GM19240 (cell line): ENCODE results near the gene GPC1.
"Not testable (repeated sequence)": the region's sequence is repeated elsewhere in the genome, so short reads cannot be mapped to it uniquely, and the experiment has no call there.

ENCODE experiments used
- DNase-seq: peaks from one replicate; pipeline ENCODE4 v3.0.0; 2011; ENCODE audit warnings: low spot score; ENCODE audit not compliant: insufficient read length

GPC1 gene, protein sequence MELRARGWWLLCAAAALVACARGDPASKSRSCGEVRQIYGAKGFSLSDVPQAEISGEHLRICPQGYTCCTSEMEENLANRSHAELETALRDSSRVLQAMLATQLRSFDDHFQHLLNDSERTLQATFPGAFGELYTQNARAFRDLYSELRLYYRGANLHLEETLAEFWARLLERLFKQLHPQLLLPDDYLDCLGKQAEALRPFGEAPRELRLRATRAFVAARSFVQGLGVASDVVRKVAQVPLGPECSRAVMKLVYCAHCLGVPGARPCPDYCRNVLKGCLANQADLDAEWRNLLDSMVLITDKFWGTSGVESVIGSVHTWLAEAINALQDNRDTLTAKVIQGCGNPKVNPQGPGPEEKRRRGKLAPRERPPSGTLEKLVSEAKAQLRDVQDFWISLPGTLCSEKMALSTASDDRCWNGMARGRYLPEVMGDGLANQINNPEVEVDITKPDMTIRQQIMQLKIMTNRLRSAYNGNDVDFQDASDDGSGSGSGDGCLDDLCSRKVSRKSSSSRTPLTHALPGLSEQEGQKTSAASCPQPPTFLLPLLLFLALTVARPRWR

DNA sequence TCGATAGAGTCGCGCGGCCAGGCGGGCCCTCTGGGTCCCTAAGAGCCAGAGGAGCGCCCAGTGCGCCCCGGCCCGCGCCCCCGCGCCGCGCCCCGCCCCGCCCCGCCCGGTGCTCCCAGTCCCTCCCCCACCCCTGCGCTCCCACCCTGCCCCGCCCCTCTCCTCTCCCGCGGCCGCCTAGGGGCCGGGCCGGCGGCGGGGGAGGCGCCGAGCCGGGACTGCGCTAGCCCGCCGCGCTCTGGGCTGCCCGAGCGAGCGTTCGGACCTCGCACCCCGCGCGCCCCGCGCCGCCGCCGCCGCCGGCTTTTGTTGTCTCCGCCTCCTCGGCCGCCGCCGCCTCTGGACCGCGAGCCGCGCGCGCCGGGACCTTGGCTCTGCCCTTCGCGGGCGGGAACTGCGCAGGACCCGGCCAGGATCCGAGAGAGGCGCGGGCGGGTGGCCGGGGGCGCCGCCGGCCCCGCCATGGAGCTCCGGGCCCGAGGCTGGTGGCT is at the start of gene GPC1:
Gene GPC1, plus strand, starts transcription at position 207 of the 491 bp plus-strand sequence. Its CDS starts 256 bp downstream, at position 463.
- DNase-seq, result no peak

DNA sequence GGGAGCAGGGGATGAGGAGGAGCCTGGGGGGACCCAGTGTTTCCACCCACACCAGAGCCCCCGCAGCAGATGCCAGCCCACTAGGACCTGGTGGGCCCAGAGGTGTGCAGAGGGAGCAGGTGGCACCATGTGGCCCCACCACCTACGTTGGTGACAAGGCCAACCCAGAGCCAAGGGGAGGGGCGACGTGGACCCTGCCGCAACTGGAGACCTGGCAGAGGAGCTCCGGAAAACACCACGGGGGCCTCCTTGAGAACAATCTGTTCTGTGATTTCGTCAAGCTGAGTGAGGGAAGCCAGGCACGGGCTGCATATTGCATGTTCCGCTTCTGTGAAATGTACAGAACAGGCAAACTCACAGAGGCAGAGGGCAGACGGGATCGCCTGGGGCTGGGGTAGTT is 49.1 kb upstream of the GPC1 start:
- DNase-seq, result no peak

DNA sequence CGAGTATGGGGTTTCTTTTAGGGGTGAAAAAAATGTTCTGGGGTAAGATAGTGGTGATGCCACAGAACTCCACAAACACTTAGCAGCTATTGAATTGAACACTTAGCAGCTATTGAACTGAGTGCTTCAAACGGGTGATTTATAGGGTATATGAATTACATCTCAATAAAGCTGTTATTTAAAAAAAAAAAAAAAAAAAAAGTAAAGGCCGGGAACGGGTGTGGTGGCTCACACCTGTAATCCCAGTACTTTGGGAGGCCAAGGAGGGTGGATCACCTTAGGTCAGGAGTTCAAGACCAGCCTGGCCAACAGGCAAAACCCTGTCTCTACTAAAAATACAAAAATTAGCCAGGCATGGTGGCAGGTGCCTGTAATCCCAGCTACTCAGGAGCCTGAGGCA is 48.7 kb upstream of the GPC1 start:
- DNase-seq, result not testable (repeated sequence)

DNA sequence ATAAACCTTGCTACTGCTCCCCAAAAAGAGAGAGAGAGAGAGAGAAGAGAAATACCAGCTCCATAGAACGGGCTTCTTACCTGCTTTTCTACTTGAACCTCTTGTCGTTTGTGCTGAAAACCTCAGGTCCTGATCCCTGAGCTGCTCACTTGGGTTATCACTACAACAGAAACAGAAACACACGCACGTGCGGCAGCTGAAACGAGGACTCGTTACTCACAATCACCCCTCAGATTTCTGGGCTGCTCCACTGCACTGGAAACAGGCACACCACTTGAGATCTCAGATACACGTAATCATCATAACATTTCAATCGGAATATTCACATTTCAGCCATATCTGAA is 48.2 kb upstream of the GPC1 start:
- no peak for DNase-seq

DNA sequence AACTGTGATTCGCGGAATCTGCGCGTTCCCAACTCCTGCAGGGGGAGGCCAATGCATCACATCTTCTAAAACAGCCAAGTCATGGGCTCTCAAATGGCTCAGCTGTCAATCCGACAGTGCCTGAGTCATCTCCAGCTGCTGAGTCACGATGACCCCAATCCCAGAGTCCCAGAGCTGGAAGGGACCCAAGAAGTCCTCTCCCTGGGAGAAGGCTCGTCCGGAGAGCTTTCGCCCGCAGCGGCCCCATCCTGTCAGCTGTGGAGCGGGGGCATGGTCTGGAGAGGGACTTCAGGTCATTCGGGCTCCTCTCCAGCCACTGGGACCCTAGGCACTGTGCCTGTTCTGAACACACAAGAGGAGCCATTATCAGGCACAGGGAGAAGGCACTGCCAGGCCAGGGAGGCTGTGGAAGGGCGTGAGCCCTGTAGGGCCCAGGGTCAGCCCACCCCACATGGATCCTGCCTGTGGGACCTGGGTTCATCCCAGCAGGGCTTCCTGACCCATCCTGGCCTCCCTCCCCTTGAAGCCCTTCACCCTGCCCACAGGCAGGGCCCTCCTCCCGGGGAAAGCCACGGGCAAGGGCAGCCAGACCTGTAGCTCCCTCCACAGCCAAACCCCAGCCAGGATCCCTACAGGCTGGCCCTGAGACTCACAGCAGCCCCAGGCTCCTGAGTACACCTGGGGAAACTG is 47.6 kb upstream of the GPC1 start:
- no peak for DNase-seq

DNA sequence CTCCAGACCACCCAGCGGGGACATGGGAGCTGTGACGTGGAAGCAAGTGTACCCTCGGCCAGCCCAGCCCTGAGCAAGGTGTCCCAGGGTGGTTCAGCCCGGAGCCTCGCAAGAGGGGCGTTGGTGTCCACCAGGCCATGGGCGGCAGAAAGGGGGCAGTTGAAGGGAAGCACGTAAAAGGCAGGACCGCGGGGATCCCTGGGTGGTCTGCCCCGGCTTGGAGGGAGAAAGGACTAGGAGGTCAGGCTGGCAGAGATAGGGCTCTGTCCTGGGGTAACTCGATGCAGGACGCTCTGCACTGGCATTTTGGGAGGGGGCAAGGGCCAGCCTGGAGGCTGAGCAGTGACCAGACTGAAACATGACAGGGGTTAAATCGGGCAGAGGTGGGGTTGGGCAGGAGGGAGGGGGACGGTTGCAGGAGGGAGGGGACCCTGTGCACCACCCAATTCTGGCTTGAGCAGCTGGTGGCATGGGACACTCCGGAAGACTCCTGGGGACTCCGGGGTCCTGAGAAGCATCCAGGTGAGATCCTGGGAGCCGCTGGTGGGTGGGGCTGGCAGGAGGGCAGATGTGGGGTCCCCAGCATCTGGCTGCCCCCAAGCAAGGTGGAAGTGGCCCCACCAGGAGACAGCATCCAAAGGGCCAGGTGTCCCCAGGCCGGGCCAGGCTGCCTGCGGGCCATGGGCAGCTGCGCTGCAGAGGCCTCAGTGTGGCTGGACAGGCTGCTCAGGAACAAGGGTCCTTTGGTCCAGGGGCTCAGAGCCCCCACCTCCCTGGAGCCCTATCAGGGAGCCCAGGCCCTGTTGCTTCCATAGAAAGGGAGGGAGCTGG is 46.8 kb upstream of the GPC1 start:
- DNase-seq, result no peak

DNA sequence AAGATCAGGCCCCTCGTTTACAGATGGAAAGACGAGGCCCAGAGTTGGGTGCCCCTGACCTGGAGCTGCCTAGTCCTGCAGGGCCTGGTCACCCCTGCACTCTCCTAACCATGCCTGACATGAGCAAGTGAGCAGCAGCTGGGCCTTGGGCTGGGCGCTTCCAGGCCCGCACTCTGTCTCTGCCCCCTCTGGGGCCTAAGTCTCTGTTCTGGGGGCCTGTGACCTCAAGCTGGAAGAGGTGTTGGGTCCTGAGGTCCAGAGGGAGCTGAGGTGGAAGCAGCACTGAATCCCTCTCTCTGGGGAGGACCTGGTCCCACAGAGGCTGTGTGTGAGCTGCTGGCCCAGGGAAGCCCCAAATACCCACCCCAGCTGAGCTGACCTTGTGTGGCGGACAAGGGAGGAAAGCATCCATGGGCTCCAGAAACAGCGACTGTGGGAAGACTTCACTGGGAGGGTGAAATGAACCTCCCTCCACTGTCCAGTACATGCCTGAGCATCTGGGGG is 46.1 kb upstream of the GPC1 start:
- DNase-seq, result no peak

DNA sequence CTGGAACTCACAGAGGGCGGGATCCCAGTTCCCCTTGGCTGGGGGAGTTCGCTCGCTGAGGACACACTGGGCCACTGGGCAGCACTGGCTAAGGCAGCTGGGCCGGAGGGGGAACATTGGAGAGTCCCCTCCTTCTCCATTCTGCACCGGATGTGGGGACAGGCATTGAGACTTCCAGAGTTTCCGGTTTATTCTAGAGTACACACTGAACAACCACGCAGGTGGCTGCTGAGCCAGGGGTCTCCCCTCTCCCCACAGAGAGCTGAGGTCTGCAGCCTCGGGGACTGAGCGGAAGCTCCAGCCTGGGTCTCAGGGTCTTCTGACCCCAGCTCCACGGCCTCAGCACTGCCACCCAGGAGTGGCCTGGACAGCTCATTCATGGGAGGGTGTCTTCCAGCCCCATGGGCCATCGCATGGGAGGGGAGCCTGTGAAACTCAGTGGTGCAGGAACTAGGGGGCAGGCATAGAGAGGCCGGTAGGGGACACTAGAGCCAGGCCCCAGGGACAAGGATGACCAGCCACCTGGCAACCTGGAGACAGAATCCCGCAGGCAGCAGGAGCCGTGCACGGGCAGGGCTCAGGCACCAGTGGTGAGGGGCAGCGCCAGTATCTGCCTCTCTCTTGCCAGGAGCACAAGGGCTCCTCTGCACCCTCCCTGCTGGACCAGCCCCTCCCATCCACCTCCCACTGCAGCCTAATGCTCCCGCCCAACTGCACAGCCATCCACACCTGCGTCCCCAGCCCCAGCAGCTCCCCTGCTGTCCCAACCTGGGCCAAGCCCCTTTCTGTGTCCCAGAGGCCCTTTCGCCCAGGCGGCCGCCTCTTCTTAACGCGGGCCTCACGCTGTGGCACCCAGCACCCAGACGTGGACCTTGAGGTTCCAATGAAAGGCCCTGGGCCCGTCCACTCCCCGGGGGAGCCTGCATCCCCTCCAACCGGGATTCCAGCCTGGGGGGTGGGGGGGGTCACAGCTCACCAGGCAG is 45.1 kb upstream of the GPC1 start:
- DNase-seq, result no peak

DNA sequence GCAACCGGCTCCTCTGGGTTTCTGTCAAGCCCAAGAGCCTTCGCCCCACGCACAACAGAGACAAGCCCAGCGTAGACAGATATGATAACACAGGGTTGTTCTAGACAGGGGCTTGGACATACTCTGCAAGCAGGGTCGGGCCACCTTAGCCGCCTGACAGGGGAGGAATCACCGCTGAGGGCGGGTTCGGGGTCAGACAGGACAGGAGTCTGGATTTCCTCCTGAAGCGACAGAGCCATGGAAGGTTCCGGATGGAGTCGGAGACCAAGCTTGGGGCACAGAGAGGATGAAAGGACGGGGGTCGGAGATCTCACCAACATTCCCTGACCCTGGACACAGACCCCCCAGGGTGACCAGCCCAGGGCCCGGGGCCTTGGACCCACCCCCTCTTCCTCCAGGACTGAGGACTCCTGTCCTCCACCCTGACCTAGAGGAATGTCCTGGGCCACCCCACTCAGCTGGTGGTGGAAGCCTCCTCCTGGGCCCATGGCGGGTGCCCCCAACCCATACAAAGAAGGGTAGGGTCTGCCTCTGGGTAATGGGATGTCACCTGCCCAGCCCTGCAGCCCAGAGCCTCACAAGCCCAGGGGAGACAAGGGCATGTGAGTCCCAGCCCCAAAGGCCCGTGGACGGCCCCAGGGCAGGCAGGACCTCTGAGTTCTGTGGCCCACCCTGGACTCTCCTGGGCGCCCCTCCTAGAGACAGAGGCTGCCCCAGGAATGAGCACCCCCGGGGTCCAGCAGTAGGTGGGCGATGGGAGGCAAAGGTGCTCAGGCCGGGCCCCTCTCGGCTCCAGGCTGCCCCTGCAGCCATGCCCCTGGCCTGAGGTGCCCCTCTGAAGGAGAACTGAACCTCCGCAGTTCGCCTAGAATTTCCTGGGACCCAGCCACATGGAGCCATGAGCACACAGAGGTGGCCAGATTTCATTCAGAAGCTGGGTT is 44.1 kb upstream of the GPC1 start:
- no peak for DNase-seq

DNA sequence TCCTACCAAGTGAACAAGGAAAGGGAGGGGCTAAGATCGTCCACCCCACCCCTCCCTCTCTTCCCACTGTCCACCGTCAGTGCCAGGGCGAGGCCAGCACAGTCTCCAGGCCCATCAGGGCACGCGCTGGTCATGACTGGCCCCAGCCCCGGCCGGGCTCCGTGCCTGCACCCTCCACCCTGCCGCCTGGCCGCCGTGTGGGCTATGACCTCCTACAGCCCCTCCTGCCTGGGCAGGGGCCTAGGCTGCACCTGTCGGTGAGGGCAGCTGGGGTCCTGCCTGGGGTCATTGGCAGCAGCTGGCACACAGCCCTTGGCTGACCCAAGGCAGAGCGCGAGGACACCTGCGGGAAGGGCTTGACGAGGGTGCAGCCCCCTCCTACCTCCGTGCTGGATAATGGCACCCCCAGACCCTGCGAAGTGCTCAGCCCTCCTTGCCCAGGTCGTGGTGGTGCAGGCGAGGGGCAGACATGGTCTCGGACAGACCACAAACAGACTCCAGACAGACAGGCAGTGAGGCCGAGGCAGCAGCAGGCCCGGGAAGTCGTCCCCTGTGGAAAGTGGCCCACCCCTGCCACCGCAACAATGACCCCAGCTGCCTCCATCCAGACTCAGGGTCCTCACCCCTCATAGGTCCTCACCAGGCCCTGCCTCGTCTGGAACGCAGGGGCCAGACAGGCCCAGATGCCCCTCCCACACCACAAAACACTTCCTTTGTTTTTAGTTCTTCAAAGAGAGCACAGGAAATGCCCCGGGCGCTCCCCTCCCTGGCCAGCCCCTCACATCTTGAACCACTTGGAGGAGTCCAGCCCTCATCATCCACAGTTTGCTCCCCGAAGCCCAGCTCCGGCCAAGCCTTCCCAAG is 43.1 kb upstream of the GPC1 start:
- DNase-seq, result no peak

DNA sequence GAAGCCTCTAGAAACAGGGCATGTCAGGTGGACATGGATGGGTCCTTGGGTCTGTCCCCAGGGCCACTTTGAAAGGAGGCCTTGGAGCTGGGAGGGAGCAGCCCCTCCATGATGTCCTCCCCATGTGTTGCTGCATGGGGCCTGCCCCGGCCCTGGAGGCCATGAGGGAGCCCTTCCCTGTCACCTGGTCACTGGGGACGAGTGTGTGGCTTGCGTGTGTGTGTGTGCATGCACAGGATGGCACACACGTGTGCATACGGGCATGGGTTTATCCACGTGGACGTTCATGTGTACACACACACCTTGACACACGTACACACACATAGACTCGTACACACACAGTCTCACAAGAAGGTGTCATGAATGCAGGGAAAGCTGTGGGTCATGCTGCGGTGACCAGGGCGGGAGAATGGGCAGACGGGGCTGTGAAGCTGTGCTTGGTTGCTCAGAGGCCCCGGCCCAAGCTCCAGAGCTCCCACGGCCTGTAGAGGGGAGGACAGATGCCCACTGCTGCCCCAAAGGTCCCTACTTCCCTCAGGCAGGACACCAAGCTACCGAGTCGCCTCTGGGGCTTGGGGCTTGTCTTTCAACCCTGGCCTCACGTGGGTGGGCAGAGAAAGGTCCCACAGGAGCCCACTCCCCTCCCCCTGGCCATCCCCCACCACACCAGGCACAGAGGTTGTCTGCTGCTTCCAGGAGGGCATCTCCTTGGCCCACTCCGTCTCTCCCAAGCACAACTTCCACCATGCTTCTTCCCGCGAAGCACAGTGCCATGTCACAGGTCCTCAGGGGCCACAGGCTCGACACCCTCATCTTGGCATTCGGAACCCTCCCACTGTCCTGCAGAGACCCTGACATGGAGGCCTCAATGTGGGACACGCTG is 42.3 kb upstream of the GPC1 start:
- DNase-seq, result no peak

DNA sequence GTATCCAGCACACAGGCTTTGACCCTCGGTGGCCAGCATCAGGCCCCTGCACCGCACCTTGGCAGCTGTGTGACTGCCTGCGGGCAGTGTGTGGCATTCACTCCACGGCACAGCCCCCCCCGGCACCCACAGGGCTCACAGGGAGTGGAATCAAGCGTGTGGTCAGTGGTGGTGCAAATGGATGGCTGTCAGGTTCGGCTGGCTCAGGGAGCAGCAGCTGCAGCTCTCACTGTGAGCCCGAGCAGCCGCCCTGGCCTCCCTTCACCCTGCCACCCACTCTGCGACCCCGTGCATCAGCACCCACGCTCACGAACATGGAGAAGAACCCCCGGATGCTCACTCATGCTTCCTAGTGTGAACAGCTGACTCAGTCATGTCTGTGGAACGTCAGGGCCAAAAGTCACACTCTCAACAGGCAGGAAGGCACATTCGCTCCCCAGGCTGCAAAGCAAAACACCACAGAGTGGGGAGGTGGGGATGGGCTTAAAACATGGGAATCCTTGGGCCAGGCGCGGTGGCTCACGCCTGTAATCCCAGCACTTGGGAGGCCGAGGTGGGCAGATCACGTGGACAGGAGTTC is 41.5 kb upstream of the GPC1 start:
- no peak for DNase-seq

DNA sequence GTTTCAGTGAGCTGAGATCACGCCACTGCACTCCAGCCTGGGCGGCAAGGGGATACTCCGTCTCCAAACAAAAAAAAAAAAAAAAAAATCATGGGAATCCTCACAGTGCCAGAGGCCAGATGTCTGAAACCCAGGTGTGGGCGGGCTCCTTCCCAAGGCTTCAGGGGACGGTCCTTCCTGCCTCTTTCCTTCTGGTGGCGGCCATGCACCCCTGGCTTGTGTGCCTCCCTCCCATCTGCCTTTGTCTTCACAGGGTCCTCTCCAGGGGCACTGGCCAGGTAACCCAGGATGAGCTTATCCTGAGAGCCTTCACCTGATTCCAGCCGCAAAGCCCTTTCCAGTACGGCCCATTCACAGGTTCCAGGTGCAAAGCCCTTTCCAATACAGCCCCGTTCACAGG is 40.9 kb upstream of the GPC1 start:
- DNase-seq, result no peak

DNA sequence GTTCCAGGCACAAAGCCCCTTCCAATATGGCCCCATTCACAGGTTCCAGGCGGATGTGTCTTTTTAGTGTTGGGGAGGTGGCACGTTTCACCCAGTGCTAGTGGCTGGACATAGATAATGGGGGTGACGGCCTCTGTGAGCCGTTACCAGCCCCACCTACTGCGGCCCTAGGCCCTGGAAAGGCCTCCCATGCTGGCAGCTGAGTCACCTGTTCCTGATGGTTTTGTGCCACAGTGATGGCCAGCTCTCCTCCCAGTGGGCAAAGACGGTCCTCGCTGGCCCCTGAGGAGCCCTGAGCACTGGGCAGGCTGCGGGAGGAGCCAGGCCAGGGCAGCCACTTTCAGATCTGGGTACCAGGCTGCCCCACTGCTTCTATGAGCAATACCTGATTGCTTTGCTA is 40.0 kb upstream of the GPC1 start:
- DNase-seq, result no peak

DNA sequence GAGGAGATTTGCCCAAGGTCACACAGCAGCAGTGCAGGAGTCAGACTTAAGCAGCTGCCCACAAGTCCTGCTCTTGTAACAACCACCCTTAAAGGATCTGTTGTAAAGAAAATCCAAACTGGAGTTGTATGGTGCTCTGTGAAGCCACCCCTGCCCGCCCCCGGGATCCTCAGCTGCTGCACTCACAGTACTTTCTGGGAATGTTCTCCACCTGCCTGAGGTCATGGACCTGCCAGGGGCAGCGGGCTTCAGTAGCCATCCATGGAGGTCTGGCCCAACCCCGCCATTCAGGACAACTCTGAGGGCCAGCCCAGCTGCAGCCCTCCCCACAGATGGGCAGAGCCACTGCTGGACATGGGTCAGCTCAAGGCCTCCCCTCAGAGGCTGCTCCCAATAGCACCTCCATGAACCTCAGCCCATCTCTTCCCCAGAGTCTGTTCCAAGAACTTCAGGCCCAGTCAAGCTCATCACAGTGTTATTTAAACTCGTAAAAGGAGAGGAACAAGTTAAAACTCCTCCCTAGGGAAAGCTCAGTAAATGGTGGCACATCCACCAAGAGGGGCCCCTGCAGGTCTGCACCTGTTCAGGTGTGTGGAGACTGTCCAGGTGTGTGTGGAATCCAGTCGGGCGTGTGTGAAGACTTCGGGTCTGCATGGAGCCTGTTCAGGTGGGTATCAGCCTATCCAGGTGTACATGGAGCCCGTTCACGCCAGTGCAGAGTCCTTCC is 39.4 kb upstream of the GPC1 start:
- no peak for DNase-seq
